Neural cell (in vitro differentiated cells): ENCODE results near the gene HECW1.

Experiments
- CTCF ChIP-seq: fragments of 450-650 bp; IDR thresholded peaks from 2 replicates; pipeline ENCODE4 v1.5.1; 2014; ENCODE audit warnings: antibody characterized with exemption, mild to moderate bottlenecking, moderate library complexity; ENCODE audit not compliant: poor library complexity, severe bottlenecking
- EP300 ChIP-seq: fragments of 450-650 bp; conservative IDR thresholded peaks from 2 replicates; pipeline ENCODE4 v1.6.1; 2014; ENCODE audit warnings: antibody characterized with exemption, mild to moderate bottlenecking, moderate library complexity; ENCODE audit not compliant: poor library complexity, severe bottlenecking
- EZH2 ChIP-seq: fragments of 200-600, 300-800 bp; shearing (Covaris generic), sonication (generic); IDR thresholded peaks from 2 replicates; pipeline ENCODE4 v1.6.1; 2014; ENCODE audit warnings: antibody characterized with exemption, low read length, borderline replicate concordance, mild to moderate bottlenecking; ENCODE audit not compliant: insufficient read depth, poor library complexity, severe bottlenecking
- MXI1 ChIP-seq: fragments of 450-650 bp; conservative IDR thresholded peaks from 2 replicates; pipeline ENCODE4 v1.6.1; 2014; ENCODE audit warnings: antibody characterized with exemption, mild to moderate bottlenecking; ENCODE audit not compliant: poor library complexity, severe bottlenecking
- POLR2AphosphoS5 ChIP-seq: IDR thresholded peaks from 2 replicates; pipeline ENCODE4 v1.6.1; 2012
- RAD21 ChIP-seq: fragments of 450-650 bp; conservative IDR thresholded peaks from 2 replicates; pipeline ENCODE4 v1.6.1; 2014; ENCODE audit warnings: antibody characterized with exemption, mild to moderate bottlenecking, moderate library complexity
- REST ChIP-seq: IDR thresholded peaks from 2 replicates; pipeline ENCODE4 v1.6.1; 2012; ENCODE audit warnings: borderline replicate concordance
- SMC3 ChIP-seq: fragments of 450-650 bp; conservative IDR thresholded peaks from 2 replicates; pipeline ENCODE4 v1.6.1; 2014; ENCODE audit warnings: antibody characterized with exemption, mild to moderate bottlenecking, moderate library complexity; ENCODE audit not compliant: poor library complexity
- TAF1 ChIP-seq: IDR thresholded peaks from 2 replicates; pipeline ENCODE4 v1.6.1; 2012; ENCODE audit warnings: low read depth

GRCh38 chr7:43459019-43459337, 346.5 kb downstream of the HECW1 start:
- TF ChIP-seq TAF1, result no peak
- no peak for TF ChIP-seq CTCF
- TF ChIP-seq EZH2, result no peak
- no peak for TF ChIP-seq EP300
- no peak for TF ChIP-seq REST
- no peak for TF ChIP-seq POLR2AphosphoS5
- no peak for TF ChIP-seq MXI1
- TF ChIP-seq RAD21, result no peak
- TF ChIP-seq SMC3, result no peak
